Activated T-helper 2 cell treated with anti-CD3 and anti-CD28 coated beads, Interferon-gamma antibody, Interleukin-2, Interleukin-4, amounts not matched to agents 10 μg/mL and 5 μg/mL and 100 μg/mL, durations not matched to agents 14 hours and 24 hours and 36 hours (primary cell): ENCODE data around the gene TBX4. TPM values are rescaled to one million over a fixed set of nuclear protein-coding genes. Genes with fewer than 3 reads are reported as not detected.

Experiments
- DNase-seq: peaks from one replicate; pipeline ENCODE4 v3.0.0; 2021; ENCODE audit warnings: low spot score
- H3K27ac Mint-ChIP-seq: one replicate; pipeline ENCODE4 v1.8.0; 2021; ENCODE audit warnings: mixed read lengths
- H3K27me3 Mint-ChIP-seq: one replicate; pipeline ENCODE4 v1.8.0; 2021; ENCODE audit warnings: low read depth, mixed read lengths
- H3K36me3 Mint-ChIP-seq: one replicate; pipeline ENCODE4 v1.8.0; 2021; ENCODE audit warnings: low read depth, mixed read lengths
- H3K4me1 Mint-ChIP-seq: one replicate; pipeline ENCODE4 v1.8.0; 2021; ENCODE audit warnings: low read depth, mixed read lengths
- H3K4me3 Mint-ChIP-seq: one replicate; pipeline ENCODE4 v1.8.0; 2021; ENCODE audit warnings: low read depth, mild to moderate bottlenecking, moderate library complexity, mixed read lengths
- H3K9me3 Mint-ChIP-seq: one replicate; pipeline ENCODE4 v1.8.0; 2021; ENCODE audit warnings: mixed read lengths
- intact Hi-C: fragments of 100-400 bp; cut with micrococcal nuclease; formaldehyde crosslinking; loops from one replicate; pipeline ENCODE4 v1.15.1; 2023
- total RNA-seq: library from RNA; stranded (reverse); gene quantifications from 2 replicates; pipeline ENCODE4 v1.2.3, GENCODE V29; 2022

TBX4 gene
- total RNA-seq, 1 donor from 2014 or later, result not detected

DNA sequence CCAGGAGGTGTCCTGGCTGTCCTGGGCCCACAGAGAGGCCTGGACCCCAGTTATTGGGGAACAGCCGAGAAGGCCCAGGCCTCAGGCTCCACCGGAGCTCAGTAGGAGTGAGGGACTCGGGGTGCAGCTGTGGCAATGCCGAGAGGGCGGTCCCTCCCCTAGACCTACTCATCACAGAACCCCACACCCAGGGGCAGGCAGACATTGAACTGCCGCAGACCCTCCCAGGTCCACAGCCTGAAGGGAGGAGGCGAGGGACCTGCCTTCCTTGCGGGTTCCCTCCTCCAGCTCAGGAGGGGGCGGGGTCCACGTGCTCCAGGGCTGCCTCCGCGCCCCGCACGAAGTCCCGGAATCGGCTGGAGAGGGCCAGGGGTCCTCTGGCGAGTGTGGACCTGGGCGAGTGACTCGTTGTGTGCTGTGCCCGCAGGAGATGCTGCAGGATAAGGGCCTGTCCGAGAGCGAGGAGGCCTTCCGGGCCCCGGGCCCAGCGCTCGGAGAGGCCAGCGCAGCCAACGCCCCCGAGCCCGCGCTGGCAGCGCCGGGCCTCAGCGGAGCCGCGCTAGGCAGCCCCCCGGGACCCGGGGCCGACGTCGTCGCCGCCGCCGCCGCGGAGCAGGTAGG, 3.9 kb downstream of the TBX4 start:
- H3K36me3 Mint-ChIP-seq, result no peaks in the 10 kb centered on the region
- H3K27ac Mint-ChIP-seq, result no peak overlapping the region
- no peaks in the 10 kb centered on the region for H3K9me3 Mint-ChIP-seq
- H3K4me1 Mint-ChIP-seq, result peaks cover 6% of the 10 kb centered on the region
- H3K27me3 Mint-ChIP-seq, result peaks cover 78% of the 10 kb centered on the region
- no peak overlapping the region for H3K4me3 Mint-ChIP-seq
- intact Hi-C loops, result no loop called here
- DNase-seq, result no peak

DNA sequence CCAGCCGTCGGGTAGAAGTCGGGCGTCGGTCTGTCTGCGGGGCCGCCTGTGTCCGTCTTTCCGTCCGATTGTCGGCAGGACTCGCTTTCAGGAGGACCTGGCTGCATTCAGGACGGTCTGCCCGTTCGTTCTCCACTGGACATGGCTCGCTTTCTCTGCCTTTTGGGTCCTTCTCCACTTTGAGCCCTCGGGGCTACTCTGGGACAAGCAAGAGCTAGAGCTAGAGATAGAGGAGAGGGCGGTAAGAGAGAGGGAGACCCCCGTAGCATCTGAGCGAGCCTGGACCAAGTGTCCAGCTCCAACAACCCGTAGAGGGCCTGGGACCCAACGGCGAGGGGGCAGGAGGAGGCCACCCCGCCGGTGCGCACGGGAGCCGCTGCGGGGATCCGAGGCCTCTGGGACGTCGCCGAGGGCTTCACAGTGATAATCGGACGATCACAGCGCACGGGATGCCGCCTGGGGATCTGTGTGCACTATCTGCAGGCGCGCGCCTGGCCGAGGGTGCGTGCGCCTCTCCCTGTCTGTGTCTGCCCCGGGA, 4.5 kb downstream of the TBX4 start:
- DNase-seq, result no peak
- Mint-ChIP-seq H3K4me1 (peaks cover 6% of the 10 kb centered on the region), H3K27me3 (peaks cover 82% of the 10 kb centered on the region), H3K36me3 (no peaks in the 10 kb centered on the region), H3K4me3 (no peak overlapping the region), H3K27ac (no peak overlapping the region), H3K9me3 (no peaks in the 10 kb centered on the region)
- intact Hi-C loops, result no loop called here

- Mint-ChIP-seq H3K9me3 (no peaks in the 10 kb centered on the region), H3K27me3 (peaks cover 86% of the 10 kb centered on the region), H3K4me1 (peaks cover 6% of the 10 kb centered on the region)
Measured at GRCh38 chr17:61457226-61457983, 5.2 kb downstream of the TBX4 start.

DNA sequence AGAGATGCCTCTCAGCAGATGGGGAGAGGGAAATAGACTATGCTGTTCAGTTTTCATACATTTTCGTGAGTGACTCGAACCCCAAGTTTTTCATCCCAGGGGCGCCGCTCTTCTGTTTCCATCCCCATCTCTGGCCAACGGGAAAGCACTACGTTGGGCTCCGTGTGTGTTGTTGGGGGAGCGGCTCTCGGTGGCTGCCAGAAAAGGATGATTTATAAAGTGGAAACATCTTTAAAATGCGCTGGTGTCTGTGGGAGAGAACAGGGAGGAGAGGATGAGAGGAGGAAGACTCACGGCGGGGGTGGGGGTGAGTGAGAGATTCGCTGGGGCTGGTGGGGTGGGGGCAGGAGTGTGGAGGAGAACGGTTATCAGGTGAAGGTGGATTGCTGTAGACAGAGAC, 5.8 kb downstream of the TBX4 start:
- intact Hi-C loops, result no loop called here
- H3K27me3 Mint-ChIP-seq, result peaks cover 86% of the 10 kb centered on the region
- no peaks in the 10 kb centered on the region for H3K9me3 Mint-ChIP-seq
- H3K36me3 Mint-ChIP-seq, result no peaks in the 10 kb centered on the region
- peaks cover 6% of the 10 kb centered on the region for H3K4me1 Mint-ChIP-seq
- H3K27ac Mint-ChIP-seq, result no peak overlapping the region
- H3K4me3 Mint-ChIP-seq, result no peak overlapping the region
- no peak for DNase-seq

More at GRCh38 chr17:61457226-61457983, 5.2 kb downstream of the TBX4 start:
- Mint-ChIP-seq H3K27ac (no peak overlapping the region), H3K36me3 (no peaks in the 10 kb centered on the region), H3K4me3 (peak overlapping the region; percentile 4)
- intact Hi-C loops, result no loop called here
- no peak for DNase-seq

DNA sequence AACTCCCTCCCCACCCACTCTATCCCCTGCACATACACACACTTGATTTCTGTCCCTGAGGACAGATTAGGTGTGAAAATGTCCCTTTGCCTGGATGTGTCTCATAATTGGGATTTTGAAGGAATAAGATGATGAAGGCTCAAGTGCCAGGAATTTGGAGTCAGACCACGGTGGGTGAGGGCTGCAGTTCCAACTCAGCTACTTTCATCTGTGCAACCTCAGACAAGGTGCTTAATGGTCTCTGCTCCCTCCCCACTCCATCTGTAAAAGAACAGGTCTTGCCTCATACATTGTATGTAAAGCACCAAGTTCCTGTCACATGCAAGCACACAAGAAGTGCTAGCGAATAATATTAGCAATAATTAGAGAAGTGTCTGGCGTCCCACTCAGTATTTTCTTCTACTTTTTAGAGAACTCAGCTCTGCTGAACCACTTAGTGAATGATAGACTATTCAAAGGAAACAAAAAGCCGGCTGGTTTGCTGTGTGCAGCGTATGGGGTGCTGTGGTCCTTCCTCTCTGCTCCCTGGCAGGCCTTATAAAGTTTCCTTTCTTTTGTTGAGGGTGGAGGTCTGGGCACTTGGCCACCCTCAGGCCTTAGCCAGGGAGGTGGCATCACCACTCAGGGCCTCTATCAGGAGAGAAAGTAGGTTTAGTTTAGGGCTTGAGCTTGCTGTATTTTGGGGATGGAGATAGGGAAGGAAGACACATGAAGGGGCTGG, 6.4 kb downstream of the TBX4 start:
- DNase-seq, result no peak
- Mint-ChIP-seq H3K4me3 (no peak overlapping the region), H3K9me3 (no peaks in the 10 kb centered on the region), H3K36me3 (no peaks in the 10 kb centered on the region), H3K27ac (no peak overlapping the region), H3K27me3 (peaks cover 86% of the 10 kb centered on the region), H3K4me1 (peaks cover 4% of the 10 kb centered on the region)
- intact Hi-C loops, result no loop called here

- intact Hi-C loops, result no loop called here
- H3K4me1 Mint-ChIP-seq, result peaks cover 3% of the 10 kb centered on the region
- H3K9me3 Mint-ChIP-seq, result no peaks in the 10 kb centered on the region
- H3K27ac Mint-ChIP-seq, result no peak overlapping the region
- H3K4me3 Mint-ChIP-seq, result no peak overlapping the region
- DNase-seq, result no peak
- H3K27me3 Mint-ChIP-seq, result peaks cover 79% of the 10 kb centered on the region
- H3K36me3 Mint-ChIP-seq, result no peaks in the 10 kb centered on the region
Measured at GRCh38 chr17:61459142-61459809, 7.1 kb downstream of the TBX4 start.

- Mint-ChIP-seq H3K4me1 (peaks cover 3% of the 10 kb centered on the region), H3K27me3 (peaks cover 81% of the 10 kb centered on the region), H3K9me3 (no peaks in the 10 kb centered on the region), H3K27ac (no peak overlapping the region), H3K4me3 (no peak overlapping the region), H3K36me3 (no peaks in the 10 kb centered on the region)
- DNase-seq, result no peak
- intact Hi-C loops, result no loop called here
Measured at GRCh38 chr17:61459939-61460718, 7.9 kb downstream of the TBX4 start.

DNA sequence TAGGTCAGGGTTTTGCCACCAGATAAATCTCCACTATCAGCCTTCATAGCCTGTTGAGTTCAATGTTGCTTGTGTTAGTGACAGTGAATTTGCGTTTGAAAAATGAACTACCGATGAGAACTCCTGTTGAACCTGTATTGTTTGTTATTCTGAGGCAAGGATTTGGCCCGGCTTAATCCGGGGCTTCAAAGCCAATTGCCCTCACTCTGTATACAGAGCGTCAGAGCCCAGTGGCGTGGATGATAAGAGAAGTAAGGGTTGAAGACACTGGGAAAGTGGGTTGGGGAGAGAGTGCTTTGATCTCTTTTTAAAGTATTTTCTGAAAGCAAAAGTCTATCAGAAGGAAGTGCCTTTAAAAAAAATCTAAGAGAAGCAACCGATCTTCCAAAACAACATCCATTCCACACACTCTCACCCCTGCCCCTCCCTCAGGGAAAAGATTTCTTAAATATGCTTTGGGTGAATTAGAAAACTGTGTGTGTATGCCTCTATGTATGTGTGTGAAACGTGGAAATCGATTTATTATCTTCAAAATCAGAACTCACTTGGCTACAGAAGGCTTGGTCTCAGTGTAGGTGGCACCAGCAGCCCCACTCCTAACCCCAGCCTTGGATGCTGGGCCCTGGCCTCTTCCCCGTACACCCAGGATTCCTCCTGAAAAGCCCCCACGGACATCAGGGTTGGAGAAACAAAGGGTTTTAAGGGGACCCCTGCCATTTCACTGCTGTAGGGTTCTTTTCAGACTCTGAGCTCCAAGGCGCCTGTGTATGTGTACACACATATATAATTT, 8.8 kb downstream of the TBX4 start:
- Mint-ChIP-seq H3K36me3 (no peaks in the 10 kb centered on the region), H3K4me3 (no peak overlapping the region), H3K9me3 (no peaks in the 10 kb centered on the region), H3K4me1 (peaks cover 3% of the 10 kb centered on the region), H3K27me3 (peaks cover 75% of the 10 kb centered on the region), H3K27ac (no peak overlapping the region)
- intact Hi-C loops, result no loop called here
- DNase-seq, result no peak

- H3K36me3 Mint-ChIP-seq, result no peaks in the 10 kb centered on the region
- H3K9me3 Mint-ChIP-seq, result no peaks in the 10 kb centered on the region
- H3K27ac Mint-ChIP-seq, result no peak overlapping the region
- peaks cover 3% of the 10 kb centered on the region for H3K4me1 Mint-ChIP-seq
- H3K27me3 Mint-ChIP-seq, result peaks cover 75% of the 10 kb centered on the region
- no peak for DNase-seq
- no peak overlapping the region for H3K4me3 Mint-ChIP-seq
- intact Hi-C loops, result no loop called here
Measured at GRCh38 chr17:61461586-61461966, 9.4 kb downstream of the TBX4 start.

GRCh38 chr17:61461967-61462718, 9.9 kb downstream of the TBX4 start:
- no peak overlapping the region for H3K27ac Mint-ChIP-seq
- H3K4me3 Mint-ChIP-seq, result no peak overlapping the region
- H3K27me3 Mint-ChIP-seq, result peaks cover 70% of the 10 kb centered on the region
- peaks cover 3% of the 10 kb centered on the region for H3K4me1 Mint-ChIP-seq
- no peak for DNase-seq
- no peaks in the 10 kb centered on the region for H3K36me3 Mint-ChIP-seq
- intact Hi-C loops, result no loop called here
- no peaks in the 10 kb centered on the region for H3K9me3 Mint-ChIP-seq

- no peaks in the 10 kb centered on the region for H3K36me3 Mint-ChIP-seq
- intact Hi-C loops, result no loop called here
- H3K4me1 Mint-ChIP-seq, result no peaks in the 10 kb centered on the region
- no peak for DNase-seq
- H3K27ac Mint-ChIP-seq, result no peak overlapping the region
- H3K4me3 Mint-ChIP-seq, result no peak overlapping the region
- H3K9me3 Mint-ChIP-seq, result no peaks in the 10 kb centered on the region
- H3K27me3 Mint-ChIP-seq, result peaks cover 64% of the 10 kb centered on the region
Measured at GRCh38 chr17:61462719-61463315, 10.6 kb downstream of the TBX4 start.
